SK-N-SH (cell line): Measurements from ENCODE around the gene XPOT. TPM values are rescaled to one million over a fixed set of nuclear protein-coding genes. Genes with fewer than 3 reads are reported as not detected.

Source experiments
- CTCF ChIA-PET: fragments of 300-600, 350-600 bp; formaldehyde crosslinking; extraction: SDS; loops from one replicate; lab custom pipeline; 2021; lab: Yijun Ruan, JAX
- POLR2A ChIA-PET: fragments of 350-600 bp; sonication (Branson Sonifier 250); formaldehyde crosslinking; extraction: SDS; loops from one replicate; lab custom pipeline; 2020; ENCODE audit warnings: antibody characterized with exemption, inconsistent platforms; lab: Yijun Ruan, JAX
- DNase-seq: peaks from one replicate; pipeline ENCODE4 v3.0.0; 2012
- H2AFZ ChIP-seq: fragments of 200-600 bp; sonication (generic); 2 replicates; pipeline ENCODE4 v1.8.1; 2016; ENCODE audit warnings: antibody characterized with exemption, mild to moderate bottlenecking, low read depth
- H3F3A ChIP-seq: fragments of 200-600 bp; sonication (generic); replicated peaks from 2 replicates; pipeline ENCODE3; 2016; ENCODE audit warnings: antibody characterized with exemption, mild to moderate bottlenecking; ENCODE audit not compliant: insufficient read depth
- H3K27ac ChIP-seq, 2 experiments: fragments of 200-500 bp in 1 of 2; fragments of 200-600 bp in 1 of 2; sonication (Bioruptor generic) in 1 of 2; sonication (generic), shearing (Covaris generic) in 1 of 2; 2 replicates each; pipeline versions ENCODE4 v1.5.1 to v1.6.1; 2014 to 2016; ENCODE audit warnings: low read depth in 2 of 2, inconsistent platforms in 1 of 2, low read length in 1 of 2, mild to moderate bottlenecking in 1 of 2, mixed read lengths in 1 of 2
- H3K27me3 ChIP-seq: fragments of 200-600 bp; sonication (generic), shearing (Covaris generic); 2 replicates; pipeline ENCODE4 v1.6.1; 2016; ENCODE audit warnings: mixed run types; ENCODE audit not compliant: insufficient read depth
- H3K36me3 ChIP-seq, 2 experiments: fragments of 200-500 bp in 1 of 2; fragments of 200-600 bp in 1 of 2; sonication (Bioruptor generic) in 1 of 2; sonication (generic) in 1 of 2; replicated peaks in 1 of 2; 2 replicates each; pipeline versions ENCODE3 to v1.5.1; 2014 to 2016; ENCODE audit warnings: low read length in 1 of 2, mild to moderate bottlenecking in 1 of 2; ENCODE audit not compliant: insufficient read depth in 2 of 2, control insufficient read depth in 1 of 2
- H3K4me1 ChIP-seq, 2 experiments: fragments of 200-500 bp in 1 of 2; fragments of 200-600 bp in 1 of 2; sonication (Bioruptor generic) in 1 of 2; sonication (generic), shearing (Covaris generic) in 1 of 2; 2 replicates each; pipeline versions ENCODE4 v1.5.1 to v1.6.1; 2014 to 2016; ENCODE audit warnings: low read depth in 1 of 2, low read length in 1 of 2, mixed run types in 1 of 2; ENCODE audit not compliant: insufficient read depth in 2 of 2, control insufficient read depth in 1 of 2
- H3K4me2 ChIP-seq: fragments of 200-600 bp; sonication (generic), shearing (Covaris generic); 2 replicates; pipeline ENCODE4 v1.6.1; 2017; ENCODE audit warnings: mixed run types
- H3K4me3 ChIP-seq, 2 experiments: fragments of 200-500 bp in 1 of 2; fragments of 200-600 bp in 1 of 2; sonication (Bioruptor generic) in 1 of 2; sonication (generic), shearing (Covaris generic) in 1 of 2; 2 replicates each; pipeline versions ENCODE4 v1.5.1 to v1.8.1; 2014 to 2016; ENCODE audit warnings: low read depth in 2 of 2, inconsistent platforms in 1 of 2, low read length in 1 of 2, mild to moderate bottlenecking in 1 of 2, mixed read lengths in 1 of 2, moderate library complexity in 1 of 2
- H3K79me2 ChIP-seq: fragments of 200-600 bp; sonication (generic); 2 replicates; pipeline ENCODE4 v1.8.1; 2017; ENCODE audit warnings: mild to moderate bottlenecking; ENCODE audit not compliant: insufficient read depth
- H3K9ac ChIP-seq: fragments of 200-600 bp; sonication (generic); 2 replicates; pipeline ENCODE4 v1.6.1; 2017; ENCODE audit warnings: mixed run types
- H3K9me2 ChIP-seq: fragments of 200-600 bp; sonication (generic); 2 replicates; pipeline ENCODE4 v1.6.1; 2017; ENCODE audit warnings: mixed run types
- H3K9me3 ChIP-seq: fragments of 200-600 bp; sonication (generic); 2 replicates; pipeline ENCODE4 v1.6.1; 2017; ENCODE audit warnings: mixed run types, mild to moderate bottlenecking, moderate library complexity
- H4K20me1 ChIP-seq: fragments of 200-600 bp; sonication (generic); 2 replicates; pipeline ENCODE4 v1.6.1; 2017; ENCODE audit warnings: mild to moderate bottlenecking, mixed run types; ENCODE audit not compliant: insufficient read depth
- CHD2 ChIP-seq: fragments of 150-350 bp; IDR thresholded peaks from 2 replicates; pipeline ENCODE4 v1.6.1; 2018; ENCODE audit warnings: low read length; ENCODE audit not compliant: partially characterized antibody
- CTCF ChIP-seq: fragments of 200-600 bp; sonication (generic); IDR thresholded peaks from 2 replicates; pipeline ENCODE4 v1.6.1; 2017; ENCODE audit warnings: antibody characterized with exemption, mild to moderate bottlenecking, moderate library complexity
- ELF1 ChIP-seq: IDR thresholded peaks from 2 replicates; pipeline ENCODE4 v1.4.0; 2012
- EP300 ChIP-seq, 2 experiments: IDR thresholded peaks; 2 replicates each; pipeline versions ENCODE4 v1.4.0 to v1.6.1; 2012; ENCODE audit warnings: borderline replicate concordance in 1 of 2, low read depth in 1 of 2, low read length in 1 of 2
- EZH2phosphoT487 ChIP-seq: fragments of 200-600 bp; sonication (generic); IDR thresholded peaks from 2 replicates; pipeline ENCODE4 v1.6.1; 2017; ENCODE audit warnings: low read depth, mixed run types, mild to moderate bottlenecking, antibody characterized with exemption, moderate library complexity, borderline replicate concordance
- FOSL2 ChIP-seq: IDR thresholded peaks from 2 replicates; pipeline ENCODE4 v1.4.0; 2012; ENCODE audit warnings: low read depth, mild to moderate bottlenecking, moderate library complexity, borderline replicate concordance
- FOXJ3 ChIP-seq: sonication (generic); formaldehyde crosslinking; IDR thresholded peaks from 2 replicates; pipeline ENCODE4 v1.5.1; 2020; ENCODE audit warnings: mild to moderate bottlenecking, missing genetic modification reagents
- GATA2 ChIP-seq: sonication (generic); formaldehyde crosslinking; IDR thresholded peaks from 2 replicates; pipeline ENCODE4 v1.5.0; 2020; ENCODE audit warnings: mild to moderate bottlenecking, missing genetic modification reagents
- IRF3 ChIP-seq: fragments of 150-350 bp; IDR thresholded peaks from 2 replicates; pipeline ENCODE4 v1.6.1; 2016; ENCODE audit warnings: mild to moderate bottlenecking, low read depth, low read length
- JUND ChIP-seq: IDR thresholded peaks from 2 replicates; pipeline ENCODE4 v1.4.0; 2012
- MEF2A ChIP-seq: IDR thresholded peaks from 2 replicates; pipeline ENCODE4 v1.4.0; 2012; ENCODE audit warnings: low read depth, borderline replicate concordance
- MXI1 ChIP-seq: IDR thresholded peaks from 2 replicates; pipeline ENCODE4 v1.6.1; 2012; ENCODE audit warnings: mild to moderate bottlenecking, low read depth, low read length, improper control_type of control experiment
- NFIC ChIP-seq: IDR thresholded peaks from 2 replicates; pipeline ENCODE4 v1.4.0; 2012; ENCODE audit warnings: borderline replicate concordance
- RAD21 ChIP-seq: IDR thresholded peaks from 2 replicates; pipeline ENCODE4 v1.6.1; 2012; ENCODE audit warnings: mild to moderate bottlenecking, low read length
- RCOR1 ChIP-seq: fragments of 150-350 bp; IDR thresholded peaks from 2 replicates; pipeline ENCODE4 v1.6.1; 2017; ENCODE audit warnings: antibody characterized with exemption, low read length
- RXRA ChIP-seq: IDR thresholded peaks from 2 replicates; pipeline ENCODE4 v1.4.0; 2012; ENCODE audit warnings: low read depth, mild to moderate bottlenecking, borderline replicate concordance
- SMC3 ChIP-seq: IDR thresholded peaks from 2 replicates; pipeline ENCODE4 v1.6.1; 2012; ENCODE audit warnings: low read depth, low read length, improper control_type of control experiment
- TAF1 ChIP-seq: IDR thresholded peaks from 2 replicates; pipeline ENCODE4 v1.6.1; 2012; ENCODE audit warnings: low read depth, mild to moderate bottlenecking, low read length, moderate library complexity, borderline replicate concordance
- TCF12 ChIP-seq: IDR thresholded peaks from 2 replicates; pipeline ENCODE4 v1.4.0; 2012
- USF1 ChIP-seq: IDR thresholded peaks from 2 replicates; pipeline ENCODE4 v1.4.0; 2012; ENCODE audit warnings: low read depth, borderline replicate concordance
- ZBTB33 ChIP-seq: IDR thresholded peaks from 2 replicates; pipeline ENCODE4 v1.4.0; 2012; ENCODE audit warnings: low read depth, borderline replicate concordance
- polyA plus RNA-seq, 3 experiments: library from polyadenylated mRNA; depleted of rRNA; stranded (reverse); fragments of >200 nt; gene quantifications; 2 replicates each; pipeline ENCODE4 v1.2.3, GENCODE V29; 2012

Gene XPOT
- polyA plus RNA-seq, 1 of the 3 experiments (the other 2 are of a cell fraction) = 25.6 TPM

- TF ChIP-seq ZBTB33 = no peak
- TF ChIP-seq NFIC = no peak
- TF ChIP-seq IRF3 = no peak
- TF ChIP-seq MEF2A = no peak
These were observed 9.7 kb downstream of the XPOT start (continued) for GRCh38 chr12:64413884-64414283.

GRCh38 chr12:64418209-64418608, 14.0 kb downstream of the XPOT start:
- H3K27me3 ChIP-seq = no peaks in the 10 kb centered on the region
- TF ChIP-seq FOXJ3 (CRISPR knock-in tag) = no peak
- no peak for TF ChIP-seq ELF1
- TF ChIP-seq FOSL2 = no peak
- no peak for TF ChIP-seq JUND
- no peak for TF ChIP-seq ZBTB33
- TF ChIP-seq SMC3 = no peak
- no peak for TF ChIP-seq TCF12
- no peak for TF ChIP-seq CTCF
- TF ChIP-seq MEF2A = no peak
- no peak for TF ChIP-seq TAF1
- TF ChIP-seq USF1 = no peak
- no peak for TF ChIP-seq CHD2
- TF ChIP-seq GATA2 (CRISPR knock-in tag) = no peak
- TF ChIP-seq RCOR1 = no peak
- no peak for TF ChIP-seq EP300 (IDR thresholded peaks at IDR 0.05; ENCODE audit: borderline replicate concordance in 1 of 2, low read depth in 1 of 2, low read length in 1 of 2)
- no peak for TF ChIP-seq RAD21
- TF ChIP-seq MXI1 = no peak
- TF ChIP-seq EZH2phosphoT487 = no peak
- no peak for TF ChIP-seq RXRA
- no peak overlapping the region for H3K4me3 ChIP-seq
- peaks cover 24% of the 10 kb centered on the region for H3K79me2 ChIP-seq
- CTCF ChIA-PET = interaction anchor here (1.5 kb wide), 1 partner anchor 10 kb away, joined by 4 read pairs; no protein-coding TSS in a partner anchor
- H3K9me2 ChIP-seq = no peaks in the 10 kb centered on the region
- H3K9ac ChIP-seq = no peak overlapping the region
- H3F3A ChIP-seq = peaks cover 6% of the 10 kb centered on the region
- POLR2A ChIA-PET = no interaction called here
- no peak overlapping the region for H2AFZ ChIP-seq
- DNase-seq = no peak
- H4K20me1 ChIP-seq = 0 out of 2 replicates have a peak, but pooled peaks cover 2% of the 10 kb centered on the region
- H3K4me1 ChIP-seq = peaks cover 0 to 2% of the 10 kb centered on the region in 2 experiments; a peak in 1 of 4 replicates
- H3K36me3 ChIP-seq = peaks cover 87 to 95% of the 10 kb centered on the region in 2 experiments
- H3K9me3 ChIP-seq = no peaks in the 10 kb centered on the region
- no peak overlapping the region for H3K4me2 ChIP-seq
- H3K27ac ChIP-seq = no peak overlapping the region
